ENCODE measurements around the gene CTNNA1.

GRCh38 chr5:138743484-138743883 is 9.7 kb upstream of the CTNNA1 start:
- TF ChIP-seq CTCF (tag by site-specific recombination; IDR thresholded peaks at IDR 0.05) (no peak), SETDB1 (IDR thresholded peaks at IDR 0.05; ENCODE audit: insufficient read length, low read length) (no peak), ZNF138 (tag by site-specific recombination; IDR thresholded peaks at IDR 0.05; ENCODE audit: borderline replicate concordance) (no peak), ZNF23 (tag by site-specific recombination; IDR thresholded peaks at IDR 0.05; ENCODE audit: borderline replicate concordance) (no peak), REST (tag by site-specific recombination; IDR thresholded peaks at IDR 0.05) (no peak)

All from HEK293 (cell line).